ENCODE results near the gene S100A12.

S100A12 gene

GRCh38 chr1:153345187-153346076 lies 30.0 kb downstream of the S100A12 start:
- peaks cover 3% of the 10 kb centered on the region for H3K4me1 ChIP-seq (ENCODE audit: insufficient read depth, poor library complexity, severe bottlenecking)
- no peaks in the 10 kb centered on the region for H3K9me3 ChIP-seq (ENCODE audit: severe bottlenecking)
- no peak for ATAC-seq (ENCODE audit: low read depth)
- no peak overlapping the region for H3K4me3 ChIP-seq (ENCODE audit: severe bottlenecking)
- H3K27me3 ChIP-seq (ENCODE audit: insufficient read depth, poor library complexity, severe bottlenecking): no peaks in the 10 kb centered on the region
- no peak for TF ChIP-seq CTCF (IDR thresholded peaks at IDR 0.05; ENCODE audit: poor library complexity, severe bottlenecking)
- no peaks in the 10 kb centered on the region for H3K36me3 ChIP-seq (ENCODE audit: low read depth)
- H3K27ac ChIP-seq (ENCODE audit: poor library complexity, severe bottlenecking): no peak overlapping the region
- DNase-seq (ENCODE audit: low spot score): no peak

- no peak for DNase-seq (ENCODE audit: low spot score)
- ATAC-seq (ENCODE audit: low read depth): no peak
- H3K27me3 ChIP-seq (ENCODE audit: insufficient read depth, poor library complexity, severe bottlenecking): no peaks in the 10 kb centered on the region
- H3K4me1 ChIP-seq (ENCODE audit: insufficient read depth, poor library complexity, severe bottlenecking): peaks cover 3% of the 10 kb centered on the region
- no peak overlapping the region for H3K27ac ChIP-seq (ENCODE audit: poor library complexity, severe bottlenecking)
- H3K4me3 ChIP-seq (ENCODE audit: severe bottlenecking): no peak overlapping the region
- TF ChIP-seq CTCF (IDR thresholded peaks at IDR 0.05; ENCODE audit: poor library complexity, severe bottlenecking): no peak
- no peaks in the 10 kb centered on the region for H3K9me3 ChIP-seq (ENCODE audit: severe bottlenecking)
- H3K36me3 ChIP-seq (ENCODE audit: low read depth): no peaks in the 10 kb centered on the region
Measured at GRCh38 chr1:153344718-153345025, 30.7 kb downstream of the S100A12 start.

- Histone ChIP-seq H3K27ac (ENCODE audit: poor library complexity, severe bottlenecking) (no peak overlapping the region), H3K4me3 (ENCODE audit: severe bottlenecking) (no peak overlapping the region), H3K9me3 (ENCODE audit: severe bottlenecking) (no peaks in the 10 kb centered on the region), H3K4me1 (ENCODE audit: insufficient read depth, poor library complexity, severe bottlenecking) (peaks cover 2% of the 10 kb centered on the region), H3K36me3 (ENCODE audit: low read depth) (no peaks in the 10 kb centered on the region), H3K27me3 (ENCODE audit: insufficient read depth, poor library complexity, severe bottlenecking) (no peaks in the 10 kb centered on the region)
- TF ChIP-seq CTCF (IDR thresholded peaks at IDR 0.05; ENCODE audit: poor library complexity, severe bottlenecking): no peak
- DNase-seq (ENCODE audit: low spot score) (no peak), ATAC-seq (ENCODE audit: low read depth) (no peak; the same call in 2 of the 3 replicates)
Measured at GRCh38 chr1:153343811-153344717, 31.4 kb downstream of the S100A12 start.

- H3K27me3 ChIP-seq (ENCODE audit: insufficient read depth, poor library complexity, severe bottlenecking): no peaks in the 10 kb centered on the region
- no peaks in the 10 kb centered on the region for H3K36me3 ChIP-seq (ENCODE audit: low read depth)
- no peak for DNase-seq (ENCODE audit: low spot score)
- no peaks in the 10 kb centered on the region for H3K4me1 ChIP-seq (ENCODE audit: insufficient read depth, poor library complexity, severe bottlenecking)
- no peak overlapping the region for H3K27ac ChIP-seq (ENCODE audit: poor library complexity, severe bottlenecking)
- TF ChIP-seq CTCF (IDR thresholded peaks at IDR 0.05; ENCODE audit: poor library complexity, severe bottlenecking): no peak
- ATAC-seq (ENCODE audit: low read depth): no peak
- no peak overlapping the region for H3K4me3 ChIP-seq (ENCODE audit: severe bottlenecking)
- H3K9me3 ChIP-seq (ENCODE audit: severe bottlenecking): no peaks in the 10 kb centered on the region
Measured at GRCh38 chr1:153343040-153343681, 32.3 kb downstream of the S100A12 start.

Data from RWPE2 (cell line).